Activated naive CD4-positive, alpha-beta T cell treated with anti-CD3 and anti-CD28 coated beads, Interleukin-2, amount 50 U/mL, for 24 hours (primary cell): Measurements from ENCODE around the gene BLCAP.

Experiments used
- H3K27ac Mint-ChIP-seq: one replicate; pipeline ENCODE4 v1.8.0; 2021; ENCODE audit warnings: mild to moderate bottlenecking, mixed read lengths
- H3K27me3 Mint-ChIP-seq: one replicate; pipeline ENCODE4 v1.8.0; 2021; ENCODE audit warnings: mixed read lengths
- H3K36me3 Mint-ChIP-seq: one replicate; pipeline ENCODE4 v1.8.0; 2021; ENCODE audit warnings: mixed read lengths
- H3K4me1 Mint-ChIP-seq: one replicate; pipeline ENCODE4 v1.8.0; 2021; ENCODE audit warnings: mixed read lengths
- H3K4me3 Mint-ChIP-seq: one replicate; pipeline ENCODE4 v1.8.0; 2021; ENCODE audit warnings: mild to moderate bottlenecking, mixed read lengths
- H3K9me3 Mint-ChIP-seq: one replicate; pipeline ENCODE4 v1.8.0; 2021; ENCODE audit warnings: mixed read lengths

BLCAP gene

DNA sequence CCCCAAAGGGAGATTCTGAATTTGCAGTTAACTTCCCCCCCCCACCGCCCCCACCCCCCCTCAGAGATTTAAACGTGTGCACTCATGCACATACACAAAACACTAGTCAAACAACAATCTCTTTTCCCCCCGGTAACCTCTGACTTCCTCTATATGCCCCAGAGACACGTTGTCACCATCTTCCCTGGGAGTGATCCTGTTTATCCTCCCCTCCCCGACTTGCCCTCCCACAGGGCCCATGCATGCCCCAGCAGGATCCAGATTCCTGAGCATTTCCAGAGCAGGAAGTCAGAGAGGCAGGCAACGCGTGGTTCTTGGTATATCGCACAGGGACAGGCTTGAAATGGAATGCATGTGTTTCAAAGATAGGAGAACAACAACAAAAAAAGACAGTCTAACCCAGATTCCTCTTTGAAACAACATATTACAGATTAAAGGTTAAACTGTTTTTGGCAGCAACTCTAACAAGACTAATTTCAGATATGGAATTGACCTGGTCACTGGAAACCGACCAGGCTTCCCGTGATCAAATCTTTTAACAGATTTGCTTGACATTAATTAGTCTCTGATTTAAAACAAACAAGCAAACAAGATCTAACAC is 1.3 kb downstream of the BLCAP start:
- Mint-ChIP-seq H3K4me3 (peak overlapping the region; percentile 90), H3K4me1 (peaks cover 53% of the 10 kb centered on the region), H3K27me3 (no peaks in the 10 kb centered on the region), H3K9me3 (no peaks in the 10 kb centered on the region), H3K27ac (peak overlapping the region; percentile 84), H3K36me3 (peaks cover 3% of the 10 kb centered on the region)

DNA sequence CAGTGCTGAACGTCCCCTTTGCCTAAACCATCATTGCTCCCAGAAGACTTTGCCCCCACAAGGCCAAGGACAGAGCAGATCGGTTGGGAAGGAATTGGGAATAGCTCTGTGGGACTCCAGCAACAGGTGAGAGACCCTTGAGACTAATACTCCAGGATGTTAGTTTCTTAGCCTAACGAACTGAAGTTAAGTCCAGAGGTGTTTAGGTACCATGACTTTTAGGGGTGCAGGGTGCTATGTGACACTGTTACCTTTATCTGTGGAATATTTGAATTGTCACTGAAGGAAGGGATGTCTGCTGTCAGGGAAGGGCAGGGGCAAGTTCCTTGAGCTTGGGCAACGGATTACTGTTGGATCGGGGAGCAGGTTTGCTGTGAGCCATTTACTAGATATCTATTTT is 1.9 kb downstream of the BLCAP start:
- Mint-ChIP-seq H3K9me3 (no peaks in the 10 kb centered on the region), H3K27ac (peak overlapping the region; percentile 60), H3K27me3 (no peaks in the 10 kb centered on the region), H3K4me3 (peak overlapping the region; percentile 90), H3K36me3 (peaks cover 3% of the 10 kb centered on the region), H3K4me1 (peaks cover 54% of the 10 kb centered on the region)

DNA sequence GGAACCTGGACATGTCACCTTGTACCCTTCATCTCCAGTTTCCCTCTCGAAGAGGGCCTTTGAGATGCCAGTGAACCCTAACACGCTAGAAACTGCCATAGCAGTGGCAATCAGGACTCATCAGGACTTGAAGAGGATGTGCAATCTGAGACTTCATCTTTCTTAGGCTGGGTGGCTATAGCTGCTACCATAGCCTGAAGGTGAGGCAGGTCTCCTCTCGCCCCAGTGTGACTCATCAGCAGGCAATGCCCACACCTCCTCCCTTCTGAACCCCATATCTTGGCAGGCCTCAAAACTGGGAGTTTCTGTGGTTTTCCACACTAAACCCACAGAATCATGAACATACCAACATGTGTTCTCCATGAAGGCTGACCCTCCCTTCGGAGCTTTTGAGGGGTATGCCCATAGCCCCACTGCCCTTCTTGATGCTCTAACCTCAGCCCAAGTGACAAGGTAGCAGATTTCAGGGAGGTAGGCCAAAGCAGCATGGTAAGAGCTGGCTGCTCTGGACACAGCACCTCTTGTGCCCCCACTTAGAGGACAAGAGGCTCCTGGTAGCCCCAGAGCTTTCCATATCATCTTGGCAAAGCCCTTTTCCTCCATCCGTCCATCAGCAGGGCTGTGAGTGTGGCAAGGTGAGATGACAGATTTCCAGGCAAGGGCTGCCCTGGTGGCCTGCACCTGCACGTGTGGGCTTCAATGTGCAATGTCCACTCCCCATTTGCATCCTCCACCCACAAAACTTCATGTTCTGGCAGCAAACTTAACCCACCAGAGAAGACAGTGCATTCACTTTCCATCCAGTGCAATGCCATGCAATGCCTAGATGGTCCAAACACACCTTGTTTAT is 2.6 kb downstream of the BLCAP start:
- Mint-ChIP-seq H3K36me3 (peaks cover 9% of the 10 kb centered on the region), H3K4me1 (peaks cover 61% of the 10 kb centered on the region)

DNA sequence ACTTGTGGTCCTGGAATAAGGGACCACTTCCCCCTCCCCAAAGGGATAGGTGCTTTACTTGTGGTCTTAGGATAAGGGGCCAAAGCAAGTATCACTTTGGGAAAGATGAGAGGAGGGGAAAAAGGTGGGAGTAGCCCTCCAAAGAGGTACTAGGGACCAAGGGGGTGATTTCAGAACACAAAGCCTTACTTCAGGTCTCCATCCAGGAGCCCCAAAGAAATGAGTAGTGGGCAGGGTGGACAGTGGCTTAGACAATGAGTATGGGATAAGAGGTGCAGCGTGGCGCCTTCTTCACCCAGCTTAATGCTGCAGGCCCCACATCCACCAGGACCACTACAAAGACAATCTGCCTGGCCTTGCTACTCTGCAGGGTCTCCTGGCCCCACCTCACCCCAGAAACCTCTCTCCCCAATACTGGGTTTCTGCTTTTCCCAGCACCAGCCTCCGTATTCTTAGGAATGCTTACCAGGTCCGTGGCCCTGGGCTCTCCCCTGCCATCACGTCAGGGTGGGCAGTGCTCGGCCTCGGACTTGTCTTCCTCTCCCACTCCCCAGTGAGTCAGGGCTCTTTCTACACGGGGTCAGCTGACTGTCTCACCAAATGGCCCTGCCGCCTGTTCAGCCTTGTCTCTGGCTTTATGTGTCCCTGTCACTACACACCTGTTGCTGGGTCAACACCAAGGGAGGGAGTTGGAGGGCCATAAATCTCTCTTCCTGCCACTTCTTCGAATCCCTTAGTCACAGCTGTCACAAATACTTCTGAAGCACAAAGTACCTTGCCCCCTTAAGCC is 3.6 kb downstream of the BLCAP start:
- Mint-ChIP-seq H3K27ac (no peak overlapping the region), H3K4me1 (peaks cover 60% of the 10 kb centered on the region), H3K4me3 (no peak overlapping the region)

More for the DNA sequence above, 2.6 kb downstream of the BLCAP start:
- Mint-ChIP-seq H3K27ac (no peak overlapping the region), H3K9me3 (no peaks in the 10 kb centered on the region), H3K27me3 (no peaks in the 10 kb centered on the region), H3K4me3 (peak overlapping the region; percentile 90)

DNA sequence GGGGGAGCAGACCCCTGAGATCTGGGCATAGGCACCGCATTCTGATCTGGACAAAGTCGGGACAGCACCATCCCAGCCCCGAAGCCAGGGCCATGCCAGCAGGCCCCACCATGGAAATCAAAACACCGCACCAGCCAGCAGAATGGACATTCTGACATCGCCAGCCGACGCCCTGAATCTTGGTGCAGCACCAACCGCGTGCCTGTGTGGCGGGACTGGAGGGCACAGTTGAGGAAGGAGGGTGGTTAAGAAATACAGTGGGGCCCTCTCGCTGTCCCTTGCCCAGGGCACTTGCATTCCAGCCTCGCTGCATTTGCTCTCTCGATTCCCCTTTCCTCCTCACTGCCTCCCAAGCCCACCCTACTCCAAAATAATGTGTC is 4.7 kb downstream of the BLCAP start:
- Mint-ChIP-seq H3K4me1 (peaks cover 58% of the 10 kb centered on the region), H3K27ac (no peak overlapping the region), H3K4me3 (no peak overlapping the region), H3K36me3 (peaks cover 9% of the 10 kb centered on the region), H3K9me3 (no peaks in the 10 kb centered on the region), H3K27me3 (no peaks in the 10 kb centered on the region)

More for the DNA sequence above, 3.6 kb downstream of the BLCAP start:
- no peaks in the 10 kb centered on the region for H3K9me3 Mint-ChIP-seq
- peaks cover 9% of the 10 kb centered on the region for H3K36me3 Mint-ChIP-seq
- no peaks in the 10 kb centered on the region for H3K27me3 Mint-ChIP-seq

DNA sequence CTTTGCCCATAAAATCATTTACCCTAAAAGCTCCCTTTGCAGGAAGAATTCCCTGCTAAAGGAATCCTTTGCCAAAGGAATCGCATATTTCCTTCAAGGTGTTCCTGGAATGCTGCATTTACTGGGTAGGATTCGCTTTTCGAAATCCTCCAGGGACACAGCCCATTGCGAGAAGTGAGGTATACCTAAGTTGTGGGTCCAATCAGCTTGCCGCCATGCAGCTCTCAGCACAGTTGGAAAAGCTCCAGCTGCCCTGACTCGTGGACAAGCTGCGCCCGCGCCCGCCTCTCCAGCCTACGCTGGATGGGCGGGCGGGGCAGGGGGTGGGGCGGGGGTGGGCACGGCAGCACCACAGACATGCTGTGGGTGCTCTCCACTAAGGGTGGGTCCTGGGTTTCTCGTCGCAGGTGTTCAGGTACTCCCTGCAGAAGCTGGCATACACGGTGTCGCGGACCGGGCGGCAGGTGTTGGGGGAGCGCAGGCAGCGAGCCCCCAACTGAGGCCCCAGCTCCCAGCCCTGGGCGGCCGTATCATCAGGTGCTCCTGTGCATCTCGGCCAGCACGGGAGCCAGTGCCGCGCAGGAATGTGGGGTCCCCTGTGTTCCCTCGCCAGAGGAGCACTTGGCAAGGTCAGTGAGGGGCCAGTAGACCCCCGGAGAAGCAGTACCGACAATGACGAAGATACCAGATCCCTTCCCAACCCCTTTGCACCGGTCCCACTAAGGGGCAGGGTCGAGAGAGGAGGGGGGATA is 5.2 kb downstream of the BLCAP start:
- H3K27ac Mint-ChIP-seq = no peak overlapping the region
- no peaks in the 10 kb centered on the region for H3K9me3 Mint-ChIP-seq
- H3K4me3 Mint-ChIP-seq = no peak overlapping the region
- peaks cover 62% of the 10 kb centered on the region for H3K4me1 Mint-ChIP-seq
- H3K36me3 Mint-ChIP-seq = peaks cover 11% of the 10 kb centered on the region
- no peaks in the 10 kb centered on the region for H3K27me3 Mint-ChIP-seq

DNA sequence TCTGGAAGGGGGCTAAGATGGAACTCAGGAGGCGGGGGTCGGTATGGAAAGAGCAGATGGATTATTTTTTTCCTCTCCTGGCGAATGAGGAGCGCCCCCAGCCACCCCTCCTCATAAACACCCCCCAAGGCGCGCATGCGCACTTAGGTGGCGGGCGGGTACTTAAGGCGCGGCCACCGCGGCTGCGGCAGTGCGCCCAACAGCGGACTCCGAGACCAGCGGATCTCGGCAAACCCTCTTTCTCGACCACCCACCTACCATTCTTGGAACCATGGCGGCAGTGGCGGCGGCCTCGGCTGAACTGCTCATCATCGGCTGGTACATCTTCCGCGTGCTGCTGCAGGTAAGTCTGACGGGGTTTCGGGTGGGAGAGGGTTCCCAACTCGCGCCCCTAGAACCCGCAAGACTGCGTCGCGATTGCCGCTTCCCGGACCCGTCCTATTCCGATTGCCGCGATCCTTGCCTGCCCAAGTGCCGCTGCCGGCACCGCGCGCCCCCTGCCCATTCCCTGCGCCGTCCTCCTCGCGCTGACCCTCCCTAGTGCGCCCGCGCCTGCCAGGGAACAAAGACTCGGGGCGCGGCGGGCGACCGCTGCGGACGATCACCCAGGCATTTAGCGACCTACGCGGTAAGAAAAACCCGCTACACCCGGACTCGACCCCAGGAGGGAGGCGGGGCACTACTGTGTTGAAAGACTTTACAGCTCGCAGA is 6.5 kb downstream of the BLCAP start, which contains the start of gene NNAT:
NNAT (plus strand) TSS at position 190 of the 711 bp plus-strand sequence; CDS start at position 272, 82 bp downstream.
- Mint-ChIP-seq H3K27me3 (no peaks in the 10 kb centered on the region), H3K4me3 (peak within 1 kb of the TSS; percentile 70), H3K4me1 (peaks cover 60% of the 10 kb centered on the region), H3K36me3 (peaks cover 11% of the 10 kb centered on the region), H3K27ac (no peak within 1 kb of the TSS), H3K9me3 (no peaks in the 10 kb centered on the region)

DNA sequence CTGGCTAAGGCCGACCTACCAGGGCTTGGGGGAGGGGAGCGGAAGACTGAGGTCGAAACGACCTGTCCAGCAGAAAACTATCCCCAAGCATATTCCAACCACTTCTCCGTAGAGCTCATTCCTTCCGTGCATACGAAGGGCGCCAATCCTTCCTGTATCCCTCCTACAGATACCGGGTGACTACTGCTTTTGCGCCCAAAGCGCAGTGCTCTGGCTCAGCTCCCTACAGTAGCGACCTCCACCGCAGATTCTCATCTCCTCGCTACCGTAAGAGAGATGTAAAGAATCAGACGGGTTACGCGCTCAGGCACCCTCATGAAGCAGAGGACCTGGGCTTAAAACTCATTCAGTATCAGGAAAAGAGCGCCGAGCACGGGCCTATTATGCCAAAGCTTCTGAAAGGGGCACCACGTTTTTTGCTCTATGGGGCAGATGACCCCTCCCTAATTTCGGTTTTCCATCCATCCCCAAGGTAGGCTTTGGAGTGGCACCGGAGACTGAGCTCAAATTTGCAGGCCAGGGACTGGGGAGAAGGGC is 7.2 kb downstream of the BLCAP start:
- Mint-ChIP-seq H3K4me3 (peak overlapping the region; percentile 70), H3K4me1 (peaks cover 55% of the 10 kb centered on the region), H3K9me3 (no peaks in the 10 kb centered on the region), H3K27me3 (no peaks in the 10 kb centered on the region), H3K36me3 (peaks cover 11% of the 10 kb centered on the region), H3K27ac (no peak overlapping the region)

DNA sequence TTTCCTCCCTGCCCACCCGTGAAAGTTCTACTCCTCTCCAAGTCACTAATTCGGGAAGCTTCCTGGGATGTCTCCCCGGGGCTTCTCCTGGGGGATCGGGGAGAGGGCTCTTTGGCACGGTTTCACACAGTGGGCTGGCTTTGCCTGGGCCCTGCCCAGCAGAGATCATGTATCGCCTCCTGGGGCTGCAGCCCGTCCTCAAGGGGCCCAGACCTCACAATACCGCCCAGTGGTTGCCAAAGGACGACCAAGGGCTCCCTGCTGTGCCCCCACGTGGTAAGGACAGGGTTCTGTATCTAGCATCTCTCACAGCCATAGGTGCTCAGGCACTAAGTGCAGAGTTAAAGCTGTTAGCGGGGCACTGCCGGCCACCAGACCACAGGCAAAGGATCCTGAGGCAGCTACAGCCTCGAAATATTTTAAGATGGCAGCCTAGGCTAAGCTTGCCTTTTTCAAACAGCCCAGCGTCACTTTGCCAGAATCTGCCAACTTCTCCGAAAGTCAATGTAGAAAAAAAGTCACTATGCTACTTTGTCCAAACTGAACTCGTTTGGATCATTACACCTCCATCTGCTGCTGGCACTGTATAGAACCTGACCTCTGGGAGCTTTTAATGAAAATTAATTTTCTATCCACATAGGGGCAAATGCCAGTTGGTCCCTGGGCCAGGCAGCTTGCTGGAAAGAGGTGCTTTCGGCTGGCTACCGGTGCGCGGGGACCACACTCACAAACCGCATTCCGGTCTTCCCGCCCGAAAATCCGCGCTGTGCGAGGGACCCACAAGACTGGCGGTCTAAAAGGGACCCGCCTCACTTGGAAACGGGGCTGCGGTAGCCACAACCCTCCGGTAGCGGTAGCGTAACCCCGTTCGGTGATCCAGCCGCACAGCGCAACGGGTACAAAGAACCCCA is 7.9 kb downstream of the BLCAP start:
- Mint-ChIP-seq H3K36me3 (peaks cover 11% of the 10 kb centered on the region), H3K9me3 (no peaks in the 10 kb centered on the region), H3K4me3 (peak overlapping the region; percentile 70), H3K27me3 (no peaks in the 10 kb centered on the region), H3K4me1 (peaks cover 48% of the 10 kb centered on the region), H3K27ac (no peak overlapping the region)

DNA sequence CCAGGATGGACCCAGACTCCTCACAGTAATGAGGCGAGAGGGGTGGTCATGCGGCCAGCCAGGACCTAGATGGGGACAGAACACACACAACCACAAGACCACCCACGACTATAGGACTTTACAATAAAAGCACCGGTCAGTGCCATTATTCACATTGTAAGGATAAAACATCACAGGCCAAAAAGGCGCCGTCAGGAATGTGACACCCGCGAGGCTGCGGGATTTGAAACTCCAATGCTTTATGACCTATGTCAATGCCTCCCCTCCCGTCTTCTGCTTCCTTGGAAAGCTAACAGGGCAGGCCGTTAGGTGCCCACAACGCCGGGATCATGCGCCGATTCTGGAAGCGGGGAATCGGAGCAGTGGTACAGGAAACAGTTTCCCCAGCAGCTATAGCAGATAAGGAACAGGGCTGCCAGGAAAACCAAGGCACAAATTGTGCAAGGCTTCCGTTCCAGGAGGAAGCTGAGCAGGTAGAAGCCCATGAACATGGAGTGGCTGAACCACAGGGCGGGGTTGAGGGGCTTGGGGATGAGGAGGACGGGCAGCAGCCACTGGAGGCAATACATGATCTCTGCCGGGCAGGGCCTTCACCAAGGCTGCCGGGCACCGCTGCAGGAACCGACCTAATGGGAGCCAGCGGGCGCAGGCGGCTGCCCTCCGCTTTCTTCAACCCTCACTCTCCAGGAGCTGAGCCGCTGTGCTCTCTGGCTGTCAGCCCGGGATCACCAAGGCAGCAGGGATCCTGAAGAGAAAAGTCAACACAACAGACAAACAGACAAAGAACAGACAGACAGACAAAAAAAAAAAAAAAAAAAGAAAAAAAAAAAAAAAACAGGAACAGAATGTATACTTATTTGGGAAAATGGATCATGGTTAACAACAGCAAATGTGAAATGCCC is 8.8 kb downstream of the BLCAP start:
- Mint-ChIP-seq H3K4me1 (peaks cover 41% of the 10 kb centered on the region), H3K36me3 (peaks cover 14% of the 10 kb centered on the region), H3K27ac (no peak overlapping the region), H3K27me3 (no peaks in the 10 kb centered on the region), H3K4me3 (no peak overlapping the region), H3K9me3 (no peaks in the 10 kb centered on the region)

DNA sequence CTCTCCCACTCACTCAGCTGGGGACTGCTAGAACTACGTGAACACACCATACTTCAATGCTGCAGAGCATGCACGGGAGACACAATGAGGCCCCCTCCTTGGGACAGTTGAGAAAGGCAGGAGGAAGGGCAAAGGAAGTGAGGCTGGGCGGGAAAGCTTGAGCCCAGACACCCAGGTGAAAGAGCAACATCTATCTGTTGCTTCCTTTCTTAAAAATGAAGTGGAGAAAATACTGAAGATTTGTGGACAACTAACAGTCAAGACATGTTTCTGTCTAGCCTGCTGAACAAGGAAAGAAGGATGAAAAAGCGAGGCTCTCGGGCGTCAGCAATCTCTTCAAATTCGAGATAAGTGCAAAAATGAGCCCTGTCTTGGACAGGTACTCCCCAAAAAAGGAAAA is 9.6 kb downstream of the BLCAP start:
- Mint-ChIP-seq H3K4me1 (peaks cover 33% of the 10 kb centered on the region), H3K36me3 (peaks cover 14% of the 10 kb centered on the region), H3K9me3 (no peaks in the 10 kb centered on the region), H3K27ac (peak overlapping the region; percentile 1), H3K4me3 (no peak overlapping the region), H3K27me3 (no peaks in the 10 kb centered on the region)

DNA sequence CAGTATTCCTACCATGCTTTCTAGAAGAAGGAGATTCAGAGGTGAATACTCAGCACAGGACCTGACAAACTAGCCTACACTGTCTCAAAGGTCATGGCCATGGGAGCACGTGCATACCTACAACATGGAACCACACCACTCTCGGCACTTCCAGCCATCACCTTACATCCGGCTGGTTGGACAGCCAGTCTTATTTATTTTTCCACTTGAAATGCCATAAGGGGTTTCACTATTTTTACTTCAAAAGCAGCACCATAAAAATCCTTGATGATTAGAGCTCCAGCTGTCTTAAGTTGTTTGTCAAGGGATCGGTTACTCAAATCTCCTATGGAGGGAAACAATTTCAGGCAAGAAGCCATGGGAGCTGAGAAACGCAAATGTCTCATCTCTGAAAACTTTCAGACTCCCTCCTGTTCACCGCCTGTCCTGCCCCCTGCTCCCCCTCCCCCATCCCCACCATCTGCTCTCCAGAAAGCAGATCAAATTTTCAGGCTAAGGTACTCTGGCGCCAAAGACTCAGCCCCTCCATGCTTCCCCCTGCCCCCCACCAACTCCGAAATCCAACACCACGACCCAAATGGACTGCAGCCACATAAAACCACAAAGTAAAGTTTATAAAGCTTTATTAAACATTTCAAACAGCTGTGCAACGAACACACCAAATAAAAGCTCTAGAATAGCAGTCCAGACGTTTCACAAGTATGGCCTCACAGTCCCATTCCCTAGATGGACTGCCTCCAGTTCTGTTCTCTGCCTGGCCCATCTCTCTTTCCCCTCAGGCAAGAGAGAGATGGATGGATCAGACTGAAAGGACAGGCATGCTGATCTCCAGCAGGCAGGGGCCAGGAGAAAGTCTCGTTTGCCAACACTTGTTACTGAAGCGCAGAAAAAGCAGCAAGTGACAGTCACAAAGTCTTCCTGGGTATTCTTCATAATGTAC is 10.6 kb downstream of the BLCAP start:
- Mint-ChIP-seq H3K36me3 (peaks cover 14% of the 10 kb centered on the region), H3K9me3 (no peaks in the 10 kb centered on the region)

More for the DNA sequence above, 10.6 kb downstream of the BLCAP start:
- Mint-ChIP-seq H3K27me3 (no peaks in the 10 kb centered on the region), H3K4me3 (no peak overlapping the region), H3K4me1 (peaks cover 36% of the 10 kb centered on the region), H3K27ac (no peak overlapping the region)
